HEK293 (cell line): ENCODE data around the gene FANCF.

ENCODE experiments used
- OVOL3 ChIP-seq: fragments of 450-650 bp; formaldehyde crosslinking; IDR thresholded peaks from 2 replicates; pipeline ENCODE4 v1.5.1; 2016; ENCODE audit warnings: missing biosample characterization, missing genetic modification characterization
- PBX3 ChIP-seq: sonication (generic); formaldehyde crosslinking; IDR thresholded peaks from 2 replicates; pipeline ENCODE4 v1.8.1; 2022; ENCODE audit warnings: mild to moderate bottlenecking, moderate library complexity, missing genetic modification reagents
- SP2 ChIP-seq: fragments of 450-650 bp; formaldehyde crosslinking; IDR thresholded peaks from 2 replicates; pipeline ENCODE4 v1.5.1; 2016; ENCODE audit warnings: missing biosample characterization, missing genetic modification characterization
- ZNF138 ChIP-seq: fragments of 450-650 bp; formaldehyde crosslinking; IDR thresholded peaks from 2 replicates; pipeline ENCODE4 v1.5.1; 2016; ENCODE audit warnings: missing biosample characterization, missing genetic modification characterization, borderline replicate concordance
- ZNF184 ChIP-seq: fragments of 450-650 bp; IDR thresholded peaks from 2 replicates; pipeline ENCODE4 v1.5.1; 2018; ENCODE audit warnings: missing biosample characterization, mild to moderate bottlenecking, missing genetic modification characterization
- ZNF423 ChIP-seq: fragments of 450-650 bp; formaldehyde crosslinking; IDR thresholded peaks from 2 replicates; pipeline ENCODE4 v1.5.1; 2016; ENCODE audit warnings: missing biosample characterization, missing genetic modification characterization
- ZNF530 ChIP-seq: fragments of 450-650 bp; formaldehyde crosslinking; IDR thresholded peaks from 2 replicates; pipeline ENCODE4 v1.5.1; 2016; ENCODE audit warnings: low read depth, missing biosample characterization, missing genetic modification characterization
- TF ChIP-seq, protein P1 (sequence below): fragments of 450-650 bp; formaldehyde crosslinking; IDR thresholded peaks from 2 replicates; pipeline ENCODE4 v1.5.1; 2016; ENCODE audit warnings: missing biosample characterization, missing genetic modification characterization
- TF ChIP-seq, protein P2 (sequence below): fragments of 450-650 bp; formaldehyde crosslinking; IDR thresholded peaks from 2 replicates; pipeline ENCODE4 v1.5.1; 2016; ENCODE audit warnings: missing biosample characterization, missing genetic modification characterization
- TF ChIP-seq, protein P3 (sequence below): fragments of 450-650 bp; formaldehyde crosslinking; IDR thresholded peaks from 2 replicates; pipeline ENCODE4 v1.5.1; 2016; ENCODE audit warnings: missing biosample characterization, missing genetic modification characterization, low read depth
- TF ChIP-seq, protein P4 (sequence below): fragments of 450-650 bp; formaldehyde crosslinking; optimal IDR thresholded peaks from 2 replicates; pipeline ENCODE3; 2016; ENCODE audit warnings: missing biosample characterization, mild to moderate bottlenecking, missing genetic modification characterization

DNA sequence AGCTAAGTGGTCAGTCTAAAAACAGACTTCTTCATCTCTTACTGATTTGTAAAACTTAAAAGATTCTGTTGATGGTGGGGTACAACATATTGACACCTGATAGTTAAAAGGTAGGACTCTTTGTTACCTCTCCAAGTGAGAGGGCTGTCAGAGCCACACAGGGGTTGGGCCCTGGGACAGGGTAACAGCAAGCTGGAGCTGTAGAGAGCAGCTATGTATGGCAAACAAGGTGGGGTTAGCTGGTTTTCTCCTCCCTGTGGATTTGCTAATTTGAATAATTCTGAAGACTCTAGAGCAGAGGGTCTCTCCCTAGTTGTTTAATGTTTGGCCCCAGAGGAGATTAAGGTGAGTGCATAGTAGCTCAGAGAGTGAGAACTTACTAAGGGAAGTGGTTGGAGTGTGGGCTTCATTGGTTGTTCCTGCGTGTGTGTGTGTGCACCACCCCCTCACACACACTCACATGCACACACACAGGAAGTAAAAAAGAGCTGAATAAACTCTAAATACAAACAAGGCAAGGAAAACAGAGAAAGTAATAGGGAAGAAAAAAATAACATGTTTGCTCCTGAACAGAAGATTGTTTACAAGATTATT lies 31.6 kb upstream of the FANCF start:
- TF ChIP-seq, protein P1, sequence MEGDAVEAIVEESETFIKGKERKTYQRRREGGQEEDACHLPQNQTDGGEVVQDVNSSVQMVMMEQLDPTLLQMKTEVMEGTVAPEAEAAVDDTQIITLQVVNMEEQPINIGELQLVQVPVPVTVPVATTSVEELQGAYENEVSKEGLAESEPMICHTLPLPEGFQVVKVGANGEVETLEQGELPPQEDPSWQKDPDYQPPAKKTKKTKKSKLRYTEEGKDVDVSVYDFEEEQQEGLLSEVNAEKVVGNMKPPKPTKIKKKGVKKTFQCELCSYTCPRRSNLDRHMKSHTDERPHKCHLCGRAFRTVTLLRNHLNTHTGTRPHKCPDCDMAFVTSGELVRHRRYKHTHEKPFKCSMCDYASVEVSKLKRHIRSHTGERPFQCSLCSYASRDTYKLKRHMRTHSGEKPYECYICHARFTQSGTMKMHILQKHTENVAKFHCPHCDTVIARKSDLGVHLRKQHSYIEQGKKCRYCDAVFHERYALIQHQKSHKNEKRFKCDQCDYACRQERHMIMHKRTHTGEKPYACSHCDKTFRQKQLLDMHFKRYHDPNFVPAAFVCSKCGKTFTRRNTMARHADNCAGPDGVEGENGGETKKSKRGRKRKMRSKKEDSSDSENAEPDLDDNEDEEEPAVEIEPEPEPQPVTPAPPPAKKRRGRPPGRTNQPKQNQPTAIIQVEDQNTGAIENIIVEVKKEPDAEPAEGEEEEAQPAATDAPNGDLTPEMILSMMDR, result no peak
- TF ChIP-seq, protein P2, sequence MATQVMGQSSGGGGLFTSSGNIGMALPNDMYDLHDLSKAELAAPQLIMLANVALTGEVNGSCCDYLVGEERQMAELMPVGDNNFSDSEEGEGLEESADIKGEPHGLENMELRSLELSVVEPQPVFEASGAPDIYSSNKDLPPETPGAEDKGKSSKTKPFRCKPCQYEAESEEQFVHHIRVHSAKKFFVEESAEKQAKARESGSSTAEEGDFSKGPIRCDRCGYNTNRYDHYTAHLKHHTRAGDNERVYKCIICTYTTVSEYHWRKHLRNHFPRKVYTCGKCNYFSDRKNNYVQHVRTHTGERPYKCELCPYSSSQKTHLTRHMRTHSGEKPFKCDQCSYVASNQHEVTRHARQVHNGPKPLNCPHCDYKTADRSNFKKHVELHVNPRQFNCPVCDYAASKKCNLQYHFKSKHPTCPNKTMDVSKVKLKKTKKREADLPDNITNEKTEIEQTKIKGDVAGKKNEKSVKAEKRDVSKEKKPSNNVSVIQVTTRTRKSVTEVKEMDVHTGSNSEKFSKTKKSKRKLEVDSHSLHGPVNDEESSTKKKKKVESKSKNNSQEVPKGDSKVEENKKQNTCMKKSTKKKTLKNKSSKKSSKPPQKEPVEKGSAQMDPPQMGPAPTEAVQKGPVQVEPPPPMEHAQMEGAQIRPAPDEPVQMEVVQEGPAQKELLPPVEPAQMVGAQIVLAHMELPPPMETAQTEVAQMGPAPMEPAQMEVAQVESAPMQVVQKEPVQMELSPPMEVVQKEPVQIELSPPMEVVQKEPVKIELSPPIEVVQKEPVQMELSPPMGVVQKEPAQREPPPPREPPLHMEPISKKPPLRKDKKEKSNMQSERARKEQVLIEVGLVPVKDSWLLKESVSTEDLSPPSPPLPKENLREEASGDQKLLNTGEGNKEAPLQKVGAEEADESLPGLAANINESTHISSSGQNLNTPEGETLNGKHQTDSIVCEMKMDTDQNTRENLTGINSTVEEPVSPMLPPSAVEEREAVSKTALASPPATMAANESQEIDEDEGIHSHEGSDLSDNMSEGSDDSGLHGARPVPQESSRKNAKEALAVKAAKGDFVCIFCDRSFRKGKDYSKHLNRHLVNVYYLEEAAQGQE (tag by site-specific recombination), result no peak
- no peak for TF ChIP-seq ZNF184
- TF ChIP-seq PBX3 (CRISPR knock-in tag), result no peak
- no peak for TF ChIP-seq ZNF530 (tag by site-specific recombination)
- TF ChIP-seq ZNF138, result no peak
- no peak for TF ChIP-seq OVOL3 (tag by site-specific recombination)
- TF ChIP-seq SP2 (tag by site-specific recombination), result no peak
- TF ChIP-seq, protein P3, sequence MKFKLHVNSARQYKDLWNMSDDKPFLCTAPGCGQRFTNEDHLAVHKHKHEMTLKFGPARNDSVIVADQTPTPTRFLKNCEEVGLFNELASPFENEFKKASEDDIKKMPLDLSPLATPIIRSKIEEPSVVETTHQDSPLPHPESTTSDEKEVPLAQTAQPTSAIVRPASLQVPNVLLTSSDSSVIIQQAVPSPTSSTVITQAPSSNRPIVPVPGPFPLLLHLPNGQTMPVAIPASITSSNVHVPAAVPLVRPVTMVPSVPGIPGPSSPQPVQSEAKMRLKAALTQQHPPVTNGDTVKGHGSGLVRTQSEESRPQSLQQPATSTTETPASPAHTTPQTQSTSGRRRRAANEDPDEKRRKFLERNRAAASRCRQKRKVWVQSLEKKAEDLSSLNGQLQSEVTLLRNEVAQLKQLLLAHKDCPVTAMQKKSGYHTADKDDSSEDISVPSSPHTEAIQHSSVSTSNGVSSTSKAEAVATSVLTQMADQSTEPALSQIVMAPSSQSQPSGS, result no peak
- TF ChIP-seq ZNF423 (tag by site-specific recombination), result no peak
- TF ChIP-seq, protein P4, sequence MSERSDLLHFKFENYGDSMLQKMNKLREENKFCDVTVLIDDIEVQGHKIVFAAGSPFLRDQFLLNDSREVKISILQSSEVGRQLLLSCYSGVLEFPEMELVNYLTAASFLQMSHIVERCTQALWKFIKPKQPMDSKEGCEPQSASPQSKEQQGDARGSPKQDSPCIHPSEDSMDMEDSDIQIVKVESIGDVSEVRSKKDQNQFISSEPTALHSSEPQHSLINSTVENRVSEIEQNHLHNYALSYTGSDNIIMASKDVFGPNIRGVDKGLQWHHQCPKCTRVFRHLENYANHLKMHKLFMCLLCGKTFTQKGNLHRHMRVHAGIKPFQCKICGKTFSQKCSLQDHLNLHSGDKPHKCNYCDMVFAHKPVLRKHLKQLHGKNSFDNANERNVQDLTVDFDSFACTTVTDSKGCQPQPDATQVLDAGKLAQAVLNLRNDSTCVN (tag by site-specific recombination), result no peak
